B cell (primary cell): ENCODE results near the gene SSH3. TPM values are rescaled to one million over a fixed set of nuclear protein-coding genes. Genes with fewer than 3 reads are reported as not detected.
"Not testable (repeated sequence)": the region's sequence is repeated elsewhere in the genome, so short reads cannot be mapped to it uniquely, and the experiment has no call there.

Source experiments
- ATAC-seq: fragments of 200-7000 bp; cut with Tn5 transposase; one replicate; pipeline ENCODE4 v1.10.0; 2021; ENCODE audit warnings: low read depth, mild to moderate bottlenecking, moderate number of reproducible peaks, moderate library complexity
- CTCF ChIA-PET: fragments of 350-600 bp; sonication (Branson Sonifier 250); formaldehyde crosslinking; loops from one replicate; lab custom pipeline; 2021; ENCODE audit warnings: antibody characterized with exemption, inconsistent platforms; lab: Charles Lee
- POLR2A ChIA-PET: fragments of 350-600 bp; sonication (Branson Sonifier 250); formaldehyde crosslinking; loops from one replicate; lab custom pipeline; 2021; ENCODE audit warnings: antibody characterized with exemption; lab: Charles Lee
- DNase-seq: peaks from one replicate; pipeline ENCODE4 v3.0.0; 2013
- H2AFZ ChIP-seq: 2 replicates; pipeline ENCODE4 v1.6.1; 2012; ENCODE audit warnings: mild to moderate bottlenecking, low read depth, low read length; ENCODE audit not compliant: insufficient read depth, poor library complexity, severe bottlenecking
- H3K27ac ChIP-seq, 2 donors: 1 replicate in 1 of 2; 2 replicates in 1 of 2; pipeline ENCODE4 v1.5.1; 2012 to 2013; ENCODE audit warnings: low read length in 2 of 2, mild to moderate bottlenecking in 2 of 2, moderate library complexity in 1 of 2
- H3K27me3 ChIP-seq, 4 experiments: fragments of 200-600 bp in 1 of 4; sonication (generic) in 1 of 4; replicated peaks in 1 of 4; 1 replicate in 2 of 4; 2 replicates in 2 of 4; pipeline versions ENCODE4 v1.6.1 to v1.7.0; 2013 to 2016; ENCODE audit warnings: low read length in 3 of 4, mild to moderate bottlenecking in 2 of 4, mixed read lengths in 1 of 4, moderate library complexity in 1 of 4; ENCODE audit not compliant: insufficient read depth in 4 of 4, control insufficient read depth in 3 of 4; ENCODE audit errors: control extremely low read depth in 1 of 4
- H3K36me3 ChIP-seq, 2 experiments: replicated peaks in 1 of 2; 1 replicate in 1 of 2; 2 replicates in 1 of 2; pipeline versions ENCODE4 v1.6.1 to v1.7.1; 2013; ENCODE audit warnings: low read length in 1 of 2; ENCODE audit not compliant: insufficient read depth in 2 of 2, control insufficient read depth in 1 of 2; ENCODE audit errors: control extremely low read depth in 1 of 2, extremely low read depth in 1 of 2
- H3K4me1 ChIP-seq, 2 donors: fragments of 200-600 bp in 1 of 2; sonication (generic) in 1 of 2; 1 replicate in 1 of 2; 2 replicates in 1 of 2; pipeline versions ENCODE4 v1.5.1 to v1.6.1; 2013 to 2017; ENCODE audit warnings: low read length in 2 of 2; ENCODE audit not compliant: control insufficient read depth in 2 of 2, insufficient read depth in 2 of 2
- H3K4me2 ChIP-seq: replicated peaks from 2 replicates; pipeline ENCODE3; 2012; ENCODE audit warnings: mild to moderate bottlenecking, low read depth, low read length; ENCODE audit not compliant: poor library complexity, severe bottlenecking
- H3K4me3 ChIP-seq, 5 experiments: fragments of 200-600 bp in 1 of 5; sonication (generic) in 1 of 5; 1 replicate in 3 of 5; 2 replicates in 2 of 5; pipeline versions ENCODE4 v1.5.1 to v1.7.0; 2011 to 2016; ENCODE audit warnings: low read length in 4 of 5, mild to moderate bottlenecking in 4 of 5, low read depth in 2 of 5, control low read depth in 1 of 5, moderate library complexity in 1 of 5; ENCODE audit not compliant: insufficient read depth in 1 of 5; ENCODE audit errors: control extremely low read depth in 1 of 5, extremely low read depth in 1 of 5
- H3K79me2 ChIP-seq: fragments of 200-600 bp; sonication (generic); one replicate; pipeline ENCODE4 v1.6.0; 2016; ENCODE audit warnings: low read length; ENCODE audit not compliant: control insufficient read depth, insufficient read depth
- H3K9ac ChIP-seq: fragments of 200-600 bp; sonication (generic); 2 replicates; pipeline ENCODE4 v1.6.1; 2017; ENCODE audit warnings: mild to moderate bottlenecking, low read length, moderate library complexity
- H3K9me3 ChIP-seq, 3 donors: one replicate each; pipeline versions ENCODE4 v1.6.1 to v1.7.1; 2013; ENCODE audit warnings: low read length in 2 of 3; ENCODE audit not compliant: control insufficient read depth in 2 of 3, insufficient read depth in 1 of 3; ENCODE audit errors: control extremely low read depth in 1 of 3
- H4K20me1 ChIP-seq: 2 replicates; pipeline ENCODE4 v1.6.0; 2012; ENCODE audit warnings: mild to moderate bottlenecking, low read length; ENCODE audit not compliant: insufficient read depth, control insufficient read depth, poor library complexity, severe bottlenecking
- H3K27ac Mint-ChIP-seq: one replicate; pipeline ENCODE4 v1.8.0; 2021; ENCODE audit warnings: mixed read lengths
- H3K27me3 Mint-ChIP-seq: one replicate; pipeline ENCODE4 v1.8.0; 2021; ENCODE audit warnings: mixed read lengths
- H3K4me1 Mint-ChIP-seq: one replicate; pipeline ENCODE4 v1.8.0; 2021; ENCODE audit warnings: mixed read lengths
- H3K4me3 Mint-ChIP-seq: one replicate; pipeline ENCODE4 v1.8.0; 2021; ENCODE audit warnings: mixed read lengths
- H3K9me3 Mint-ChIP-seq: one replicate; pipeline ENCODE4 v1.8.0; 2022; ENCODE audit warnings: mixed read lengths; ENCODE audit not compliant: insufficient read depth
- EZH2 ChIP-seq: IDR thresholded peaks from 2 replicates; pipeline ENCODE4 v1.6.1; 2012; ENCODE audit warnings: borderline replicate concordance, low read depth, mild to moderate bottlenecking, moderate library complexity, low read length; ENCODE audit not compliant: insufficient read depth, poor library complexity, severe bottlenecking
- WGBS: methylation state at CpG from one replicate; pipeline ENCODE4 v1.1.5; 2013; ENCODE audit warnings: missing lambda C conversion rate; ENCODE audit not compliant: insufficient coverage; 5-methylcytosine and 5-hydroxymethylcytosine counted together
- intact Hi-C: fragments of 100-400 bp; cut with micrococcal nuclease; formaldehyde crosslinking; loops from one replicate; pipeline ENCODE4 v1.10.0; 2022
- polyA plus RNA-seq: library from polyadenylated mRNA; depleted of rRNA; stranded (reverse); fragments of >200 nt; gene quantifications from 2 replicates; pipeline ENCODE4 v1.2.3, GENCODE V29; 2012
- total RNA-seq, 2 donors: library from RNA; stranded (reverse); fragments of 120-200 nt in 1 of 2; gene quantifications; 1 replicate in 1 of 2; 2 replicates in 1 of 2; pipeline versions ENCODE4 v1.2.3 to v1.2.4, GENCODE V29; 2013 to 2022
- TF ChIP-seq, protein P1 (sequence below): fragments of 200-600 bp; IDR thresholded peaks from one replicate; pipeline ENCODE4 v1.8.0; 2022; ENCODE audit warnings: antibody characterized with exemption, mild to moderate bottlenecking

SSH3 gene
- total and polyA plus RNA-seq, 2 donors (not counting 1 experiment from before 2014, with no cell fraction given) = 4.0 to 7.2 TPM

DNA sequence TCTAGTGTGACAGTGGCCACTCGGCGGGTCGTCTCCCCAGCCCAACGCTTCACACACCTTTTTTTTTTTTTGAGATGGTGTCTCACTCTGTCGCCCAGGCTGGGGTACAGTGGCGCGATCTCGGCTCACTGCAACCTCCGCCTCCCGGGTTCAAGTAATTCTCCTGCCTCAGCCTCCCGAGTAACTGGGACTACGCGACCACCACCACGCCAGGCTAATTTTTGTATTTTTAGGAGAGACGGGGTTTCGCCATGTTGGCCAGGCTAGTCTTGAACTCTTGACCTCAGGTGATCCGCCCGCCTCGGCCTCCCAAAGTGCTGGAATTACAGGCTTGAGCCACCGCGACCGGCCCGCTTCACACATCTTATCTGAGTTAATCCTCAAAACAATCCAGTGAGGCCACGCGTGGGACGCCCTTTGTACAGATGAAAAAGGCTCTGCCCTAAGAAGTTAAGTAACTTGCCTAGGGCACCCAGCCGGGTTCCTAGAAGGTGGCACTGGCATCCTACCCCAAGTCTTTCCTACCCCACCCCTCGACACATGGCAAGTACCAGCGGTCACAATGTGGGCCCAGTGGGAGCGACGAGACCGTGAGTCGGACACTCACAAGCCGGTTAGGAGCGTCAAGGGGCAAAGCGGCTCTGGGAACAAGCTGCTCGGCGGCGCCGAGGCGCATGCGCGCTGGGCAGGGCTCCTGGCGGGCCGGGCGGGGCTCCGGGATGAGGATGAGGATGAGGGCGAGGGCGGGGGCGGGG, 42.3 kb upstream of the SSH3 start:
- H3K9me3 ChIP-seq, H3K27me3 ChIP-seq, H3K27me3 Mint-ChIP-seq, H3K27ac Mint-ChIP-seq, H3K27ac ChIP-seq, ATAC-seq, H3K9me3 Mint-ChIP-seq: not testable (repeated sequence)
- peaks cover 38% of the 10 kb centered on the region for H3K79me2 ChIP-seq
- H3K4me1 ChIP-seq = peaks cover 30% of the 10 kb centered on the region in 2 donors
- CTCF ChIA-PET = interaction anchor here (0.7 to 8.9 kb wide), 19 partner anchors 9 to 321 kb away, joined by 3 to 229 read pairs (median 7); partner anchors contain the start of genes POLD4 and SSH3
- peak; percentile 49 for DNase-seq
- peak overlapping the region; percentile 65 for H3K4me2 ChIP-seq
- Mint-ChIP-seq H3K4me1 (peaks cover 37% of the 10 kb centered on the region), H3K4me3 (peak overlapping the region; percentile 83)
- peaks cover 11% of the 10 kb centered on the region for H4K20me1 ChIP-seq
- POLR2A ChIA-PET = interaction anchor here (2.5 to 4.4 kb wide), 3 partner anchors 21 to 56 kb away, joined by 9 to 22 read pairs (median 10); partner anchors contain the start of gene ANKRD13D
- H3K4me3 ChIP-seq = peak overlapping the region in 1 of 5 experiments; percentile 32
- peak overlapping the region; percentile 66 for H2AFZ ChIP-seq
- whole genome bisulfite sequencing = 30% methylated on average over 40 of the region's 50 CpGs
- H3K36me3 ChIP-seq = peaks cover 0 to 13% of the 10 kb centered on the region in 2 experiments
- intact Hi-C loops = loop anchor here (10.0 kb wide), 1 partner anchor 324 kb away; the partner anchor contains the start of gene GSTP1
- peak overlapping the region; percentile 23 for H3K9ac ChIP-seq

DNA sequence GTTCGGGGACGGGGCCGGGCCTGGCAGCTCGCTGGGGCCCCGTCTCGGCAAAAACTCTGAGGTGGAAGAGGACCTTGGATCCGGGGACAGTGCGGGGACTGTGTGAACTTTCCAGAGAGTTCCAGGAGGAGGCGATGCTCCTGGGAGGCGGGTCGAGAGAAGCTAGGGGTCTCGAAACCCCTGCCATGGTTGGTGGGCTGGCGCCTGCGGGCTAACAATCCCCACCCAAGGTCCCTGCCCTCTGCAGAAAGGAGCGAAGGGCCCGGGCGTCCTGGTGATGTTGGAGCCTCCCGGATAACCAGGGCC, 41.7 kb upstream of the SSH3 start:
- Histone ChIP-seq H3K27ac (no peak overlapping the region), H4K20me1 (peaks cover 7% of the 10 kb centered on the region), H3K4me1 (peaks cover 31% of the 10 kb centered on the region in 2 donors), H3K9ac (peak overlapping the region; percentile 23), H3K9me3 (no peaks in the 10 kb centered on the region), H2AFZ (peak overlapping the region; percentile 66), H3K27me3 (peaks cover 0 to 9% (median 2%) of the 10 kb centered on the region in 4 experiments), H3K79me2 (peaks cover 39% of the 10 kb centered on the region), H3K36me3 (peaks cover 0 to 8% of the 10 kb centered on the region in 2 experiments), H3K4me2 (peak overlapping the region; percentile 65), H3K4me3 (no peak overlapping the region)
- intact Hi-C loops = loop anchor here (10.0 kb wide), 1 partner anchor 323 kb away; the partner anchor contains the start of gene GSTP1
- CTCF ChIA-PET = interaction anchor here (0.6 to 8.9 kb wide), 27 partner anchors 9 to 369 kb away, joined by 3 to 229 read pairs (median 6); partner anchors contain the start of genes ANKRD13D, POLD4 and SSH3
- WGBS = 31% methylated on average over 18 of the region's 18 CpGs
- Mint-ChIP-seq H3K4me3 (peak overlapping the region; percentile 84), H3K4me1 (peaks cover 38% of the 10 kb centered on the region), H3K27ac (no peak overlapping the region), H3K27me3 (peaks cover 6% of the 10 kb centered on the region), H3K9me3 (no peaks in the 10 kb centered on the region)
- ATAC-seq (no peak), DNase-seq (no peak)
- TF ChIP-seq EZH2 = no peak
- TF ChIP-seq, protein P1, sequence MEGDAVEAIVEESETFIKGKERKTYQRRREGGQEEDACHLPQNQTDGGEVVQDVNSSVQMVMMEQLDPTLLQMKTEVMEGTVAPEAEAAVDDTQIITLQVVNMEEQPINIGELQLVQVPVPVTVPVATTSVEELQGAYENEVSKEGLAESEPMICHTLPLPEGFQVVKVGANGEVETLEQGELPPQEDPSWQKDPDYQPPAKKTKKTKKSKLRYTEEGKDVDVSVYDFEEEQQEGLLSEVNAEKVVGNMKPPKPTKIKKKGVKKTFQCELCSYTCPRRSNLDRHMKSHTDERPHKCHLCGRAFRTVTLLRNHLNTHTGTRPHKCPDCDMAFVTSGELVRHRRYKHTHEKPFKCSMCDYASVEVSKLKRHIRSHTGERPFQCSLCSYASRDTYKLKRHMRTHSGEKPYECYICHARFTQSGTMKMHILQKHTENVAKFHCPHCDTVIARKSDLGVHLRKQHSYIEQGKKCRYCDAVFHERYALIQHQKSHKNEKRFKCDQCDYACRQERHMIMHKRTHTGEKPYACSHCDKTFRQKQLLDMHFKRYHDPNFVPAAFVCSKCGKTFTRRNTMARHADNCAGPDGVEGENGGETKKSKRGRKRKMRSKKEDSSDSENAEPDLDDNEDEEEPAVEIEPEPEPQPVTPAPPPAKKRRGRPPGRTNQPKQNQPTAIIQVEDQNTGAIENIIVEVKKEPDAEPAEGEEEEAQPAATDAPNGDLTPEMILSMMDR = no peak
- POLR2A ChIA-PET = interaction anchor here (1.2 to 4.4 kb wide), 4 partner anchors 8 to 56 kb away, joined by 5 to 22 read pairs (median 10); partner anchors contain the start of gene ANKRD13D
